Caco-2 (cell line): ENCODE data around the gene SHLD1. TPM values are rescaled to one million over a fixed set of nuclear protein-coding genes. Genes with fewer than 3 reads are reported as not detected.
A peak's percentile ranks its signal among the peaks of the same experiment; 100 is the strongest.
"Not testable (repeated sequence)": the region's sequence is repeated elsewhere in the genome, so short reads cannot be mapped to it uniquely, and the experiment has no call there.

Source experiments
- BruUV-seq: library from RNA; stranded (reverse); fragments of 400-500 nt; replicated peaks from 2 replicates; lab custom pipeline; 2021; lab: Mats Ljungman, UMichigan
- CTCF ChIA-PET: fragments of 300-600 bp; sonication (Branson Sonifier 250); formaldehyde crosslinking; loops from one replicate; lab custom pipeline; 2022; ENCODE audit warnings: antibody characterized with exemption; lab: Charles Lee
- POLR2A ChIA-PET: fragments of 300-600 bp; sonication (Branson Sonifier 250); formaldehyde crosslinking; loops from one replicate; lab custom pipeline; 2022; ENCODE audit warnings: antibody characterized with exemption; lab: Charles Lee
- DNase-seq, 2 experiments: peaks; one replicate each; pipeline versions ENCODE4 v3.0.0 to v3.0.0-alpha.2; 2020 to 2022
- H3K27me3 ChIP-seq: replicated peaks from 2 replicates; pipeline ENCODE4 v1.6.0; 2011; ENCODE audit warnings: low read length; ENCODE audit not compliant: control insufficient read depth, insufficient read depth
- H3K36me3 ChIP-seq: 2 replicates; pipeline ENCODE4 v1.5.1; 2011; ENCODE audit warnings: low read length; ENCODE audit not compliant: control insufficient read depth, insufficient read depth
- H3K4me1 ChIP-seq: fragments of 250-450 bp; sonication (Bioruptor Pico); 2 replicates; pipeline ENCODE4 v1.5.1; 2020; ENCODE audit warnings: mild to moderate bottlenecking
- H3K4me3 ChIP-seq: 2 replicates; pipeline ENCODE4 v1.5.1; 2011; ENCODE audit warnings: low read depth, mild to moderate bottlenecking, control low read depth, low read length
- H3K9me3 ChIP-seq: fragments of 250-450 bp; sonication (Bioruptor Pico); 2 replicates; pipeline ENCODE4 v1.5.1; 2020; ENCODE audit warnings: mild to moderate bottlenecking, moderate library complexity
- H3K27ac Mint-ChIP-seq: one replicate; pipeline ENCODE4 v1.8.0; 2022; ENCODE audit warnings: mixed read lengths; ENCODE audit not compliant: unreplicated experiment
- H3K27me3 Mint-ChIP-seq: one replicate; pipeline ENCODE4 v1.8.0; 2022; ENCODE audit warnings: mixed read lengths; ENCODE audit not compliant: insufficient read depth, unreplicated experiment
- H3K36me3 Mint-ChIP-seq: one replicate; pipeline ENCODE4 v1.8.0; 2022; ENCODE audit warnings: mild to moderate bottlenecking, mixed read lengths; ENCODE audit not compliant: insufficient read depth, unreplicated experiment
- H3K4me1 Mint-ChIP-seq: one replicate; pipeline ENCODE4 v1.8.0; 2022; ENCODE audit warnings: low read depth, mixed read lengths; ENCODE audit not compliant: unreplicated experiment
- H3K4me3 Mint-ChIP-seq: one replicate; pipeline ENCODE4 v1.8.0; 2022; ENCODE audit warnings: mild to moderate bottlenecking, moderate library complexity, mixed read lengths; ENCODE audit not compliant: unreplicated experiment
- H3K9me3 Mint-ChIP-seq: one replicate; pipeline ENCODE4 v1.8.0; 2022; ENCODE audit warnings: mixed read lengths; ENCODE audit not compliant: unreplicated experiment
- CTCF ChIP-seq, 2 experiments: fragments of 200-600 bp in 1 of 2; IDR thresholded peaks; 1 replicate in 1 of 2; 2 replicates in 1 of 2; pipeline versions ENCODE4 v1.5.1 to v1.8.0; 2011 to 2022; ENCODE audit warnings: antibody characterized with exemption in 1 of 2, control low read depth in 1 of 2, inconsistent platforms in 1 of 2, low read depth in 1 of 2, low read length in 1 of 2, mild to moderate bottlenecking in 1 of 2, moderate library complexity in 1 of 2; ENCODE audit not compliant: insufficient read depth in 1 of 2, severe bottlenecking in 1 of 2, unreplicated experiment in 1 of 2
- intact Hi-C: fragments of 100-400 bp; cut with micrococcal nuclease; formaldehyde crosslinking; loops from one replicate; pipeline ENCODE4 v1.10.0; 2022; ENCODE audit not compliant: unreplicated experiment
- total RNA-seq: library from RNA; stranded (reverse); gene quantifications from 2 replicates; pipeline ENCODE4 v1.2.3, GENCODE V29; 2022

Gene SHLD1
- total RNA-seq, 1 experiment from 2014 or later: 4.8 TPM

DNA sequence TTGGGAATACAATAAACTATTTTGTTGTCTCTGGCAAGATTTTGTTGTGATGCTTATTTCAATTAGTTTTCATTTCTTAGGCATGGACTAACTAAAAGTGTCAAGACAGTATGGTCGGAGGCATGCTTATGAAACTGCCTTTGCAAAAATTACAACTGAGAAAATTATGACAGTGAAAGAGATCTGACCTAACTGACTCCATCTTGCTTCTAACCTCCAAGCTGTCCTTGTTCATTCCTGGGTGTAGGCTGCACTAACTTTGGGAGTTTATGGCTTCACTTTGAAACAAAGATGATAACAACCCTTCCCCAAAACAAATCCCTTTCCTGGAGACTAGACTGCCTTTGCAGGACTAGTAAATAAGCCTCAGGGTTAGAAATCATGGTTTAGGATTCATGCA is 4.1 kb upstream of the SHLD1 start:
- peaks cover 54% of the 10 kb centered on the region for H3K4me1 ChIP-seq
- no peaks in the 10 kb centered on the region for H3K27me3 ChIP-seq
- Mint-ChIP-seq H3K4me3 (no peak overlapping the region), H3K36me3 (peaks cover 15% of the 10 kb centered on the region), H3K4me1 (peaks cover 26% of the 10 kb centered on the region), H3K27me3 (no peaks in the 10 kb centered on the region), H3K27ac (peak overlapping the region; percentile 3), H3K9me3 (peaks cover 8% of the 10 kb centered on the region)
- 0 out of 2 replicates have a peak, but pooled peaks cover 4% of the 10 kb centered on the region for H3K9me3 ChIP-seq
- H3K36me3 ChIP-seq: no peaks in the 10 kb centered on the region
- no TSS peak for BruUV-seq
- intact Hi-C loops: no loop called here
- no peak for TF ChIP-seq CTCF (IDR thresholded peaks at IDR 0.05; ENCODE audit: insufficient read depth in 1 of 2, low read depth in 1 of 2, low read length in 1 of 2, severe bottlenecking in 1 of 2, unreplicated experiment in 1 of 2)
- ChIA-PET POLR2A (no interaction called here), CTCF (interaction anchor here (0.7 kb wide), 1 partner anchor 183 kb away, joined by 8 read pairs; no protein-coding TSS in a partner anchor)
- no peak for DNase-seq
- no peak overlapping the region for H3K4me3 ChIP-seq

DNA sequence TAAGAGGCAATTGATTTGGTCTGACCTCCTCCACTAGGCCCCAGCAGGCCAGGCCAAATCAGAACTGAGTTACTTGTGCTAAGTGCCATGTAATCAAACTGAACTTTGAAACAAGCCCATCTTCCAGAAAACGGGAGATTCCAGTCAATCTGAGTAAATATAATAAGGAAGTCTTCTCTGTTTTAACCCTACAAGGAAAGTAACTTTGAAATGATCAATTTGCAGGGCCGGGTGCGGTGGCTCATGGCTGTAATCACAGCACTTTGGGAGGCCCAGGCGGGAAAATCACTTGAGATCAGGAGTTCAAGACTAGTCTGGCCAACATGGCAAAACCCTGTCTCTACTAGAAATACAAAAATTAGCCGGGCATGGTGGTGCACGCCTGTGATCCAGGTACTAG is 2.0 kb upstream of the SHLD1 start:
- ChIA-PET CTCF (no interaction called here), POLR2A (interaction anchor here (1.3 kb wide), 1 partner anchor 139 kb away, joined by 3 read pairs; no protein-coding TSS in a partner anchor)
- DNase-seq: peak; percentile 18 to 68
- Histone ChIP-seq H3K9me3 (0 out of 2 replicates have a peak, but pooled peaks cover 4% of the 10 kb centered on the region), H3K36me3 (no peaks in the 10 kb centered on the region), H3K4me1 (peaks cover 67% of the 10 kb centered on the region), H3K27me3 (no peaks in the 10 kb centered on the region), H3K4me3 (no peak overlapping the region)
- no TSS peak for BruUV-seq
- Mint-ChIP-seq H3K4me3 (peak overlapping the region; percentile 47), H3K4me1 (peaks cover 34% of the 10 kb centered on the region), H3K27ac (peak overlapping the region; percentile 76), H3K27me3 (no peaks in the 10 kb centered on the region), H3K36me3 (peaks cover 19% of the 10 kb centered on the region), H3K9me3 (peaks cover 8% of the 10 kb centered on the region)
- no peak for TF ChIP-seq CTCF (IDR thresholded peaks at IDR 0.05; ENCODE audit: insufficient read depth in 1 of 2, low read depth in 1 of 2, low read length in 1 of 2, severe bottlenecking in 1 of 2, unreplicated experiment in 1 of 2)
- intact Hi-C loops: no loop called here

DNA sequence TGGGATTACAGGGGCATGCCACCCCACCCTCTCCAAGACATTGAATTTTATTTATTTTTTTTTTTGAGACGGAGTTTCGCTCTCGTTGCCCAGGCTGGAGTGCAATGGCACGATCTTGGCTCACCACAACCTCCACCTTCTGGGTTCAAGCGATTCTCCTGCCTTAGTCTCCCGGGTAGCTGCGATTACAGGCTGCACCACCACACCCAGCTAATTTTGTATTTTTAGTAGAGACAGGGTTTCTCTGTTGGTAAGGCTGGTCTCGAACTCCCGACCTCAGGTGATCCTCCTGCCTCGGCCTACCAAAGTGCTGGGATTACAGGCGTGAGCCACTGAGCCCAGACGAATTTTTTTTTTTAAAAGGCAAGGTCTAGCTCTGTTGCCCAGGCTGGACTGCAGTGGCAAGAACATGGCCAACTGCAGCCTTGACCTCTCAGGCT is 669 bp upstream of the SHLD1 start:
- H3K9me3 ChIP-seq, H3K27me3 ChIP-seq, intact Hi-C loops, H3K27me3 Mint-ChIP-seq, DNase-seq, POLR2A ChIA-PET, H3K4me3 ChIP-seq, H3K9me3 Mint-ChIP-seq, BruUV-seq, H3K36me3 ChIP-seq, CTCF ChIA-PET, H3K4me3 Mint-ChIP-seq: not testable (repeated sequence)
- peak overlapping the region; percentile 89 for H3K27ac Mint-ChIP-seq
- H3K4me1 Mint-ChIP-seq: peaks cover 40% of the 10 kb centered on the region
- peaks cover 19% of the 10 kb centered on the region for H3K36me3 Mint-ChIP-seq
- peaks cover 74% of the 10 kb centered on the region for H3K4me1 ChIP-seq
